Measurements from ENCODE around the gene GNG2.

Gene GNG2

DNA sequence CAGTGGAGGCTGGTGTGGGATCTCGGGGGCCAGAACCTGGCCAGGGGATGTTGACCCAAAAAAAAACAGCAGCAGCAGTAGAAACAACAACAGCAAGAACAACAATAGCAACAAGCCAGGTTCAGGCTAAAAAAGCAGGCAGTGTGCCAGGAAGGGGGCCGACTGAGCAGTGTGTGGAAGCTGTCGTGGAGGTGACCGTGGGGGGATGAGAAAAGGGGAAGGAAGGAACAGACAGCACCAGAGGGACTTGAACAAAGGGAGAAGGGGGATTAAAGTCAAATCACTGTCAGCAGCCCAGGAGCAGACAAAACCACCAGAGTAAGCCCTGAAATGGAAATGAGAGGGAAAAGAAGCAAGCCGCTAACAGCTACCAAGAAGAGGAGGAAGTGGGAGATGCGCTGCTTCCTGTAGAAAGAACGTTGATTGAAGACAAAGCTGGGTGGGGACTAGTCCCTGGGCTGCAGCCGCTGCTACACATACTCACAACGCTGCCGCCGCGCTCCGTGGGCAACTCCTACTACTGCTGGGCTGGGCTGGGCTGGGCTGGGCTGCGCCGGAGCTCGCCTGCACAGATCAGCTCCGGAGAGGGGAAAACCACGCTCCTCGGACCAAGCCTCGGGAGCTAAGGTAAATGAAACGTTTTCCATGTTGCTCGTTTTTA is at the start of gene GNG2:
GNG2 (plus strand) TSS at position 449 of the 661 bp plus-strand sequence. CDS start 90,067 bp downstream, outside the sequence.
- peak; percentile 19 for DNase-seq

DNA sequence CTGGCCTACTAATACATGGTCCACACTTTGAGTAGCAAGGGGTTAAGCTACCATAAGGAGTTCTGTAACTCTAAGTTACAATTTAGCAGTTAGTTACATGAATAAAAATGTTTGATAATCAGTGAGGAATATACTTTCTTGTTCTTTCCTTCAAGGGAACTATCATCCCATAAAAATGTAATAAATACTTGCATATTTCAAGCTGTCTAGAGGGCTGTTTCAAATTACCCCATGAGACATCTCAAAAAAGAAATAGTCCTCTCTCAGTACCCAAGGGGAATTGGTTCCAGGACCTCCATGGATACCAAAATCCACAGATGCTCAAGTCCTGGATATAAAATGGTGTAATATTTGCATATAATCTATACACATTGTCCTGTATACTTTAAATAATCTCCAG is 48.7 kb upstream of the GNG2 start:
- no peak for DNase-seq

DNA sequence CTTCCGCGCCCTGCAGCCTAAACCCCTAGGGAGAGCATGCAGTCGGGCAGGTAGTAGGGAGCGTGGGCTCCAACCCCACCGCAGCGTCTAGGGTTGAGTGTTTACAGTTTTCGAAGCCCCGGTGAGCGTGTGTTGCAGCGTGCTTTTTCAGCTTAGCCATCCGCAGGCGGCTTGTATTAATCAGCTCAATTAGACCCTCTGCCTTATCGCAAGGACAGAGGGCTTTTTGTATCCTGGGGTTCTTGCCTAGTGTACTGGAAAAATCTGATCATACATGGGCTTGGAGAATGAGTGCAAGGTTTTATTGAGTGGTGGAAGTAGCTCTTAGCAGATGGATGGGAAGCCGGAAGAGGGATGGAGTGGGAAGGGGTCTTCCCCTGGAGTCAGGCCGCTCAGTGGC is 44.4 kb upstream of the GNG2 start:
- DNase-seq = no peak

DNA sequence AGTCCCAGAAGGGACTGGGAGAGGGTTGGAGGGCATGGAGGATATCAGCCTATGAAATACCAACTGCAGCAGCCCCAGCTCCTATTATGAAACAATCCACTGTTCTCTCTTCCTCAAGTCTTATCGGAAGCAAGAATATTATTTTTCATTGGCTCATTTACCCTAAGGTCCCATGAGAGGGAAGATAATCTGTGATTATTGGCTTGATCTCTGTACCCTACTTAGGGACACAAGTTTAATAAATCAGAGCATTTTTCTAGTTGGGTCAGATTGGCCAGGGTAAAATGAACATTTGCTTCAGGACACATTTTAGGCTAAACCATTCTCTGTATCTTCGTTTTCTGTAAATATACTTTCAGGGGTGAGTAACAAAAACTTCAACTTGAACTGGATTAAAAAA is 43.1 kb upstream of the GNG2 start:
- no peak for DNase-seq

DNA sequence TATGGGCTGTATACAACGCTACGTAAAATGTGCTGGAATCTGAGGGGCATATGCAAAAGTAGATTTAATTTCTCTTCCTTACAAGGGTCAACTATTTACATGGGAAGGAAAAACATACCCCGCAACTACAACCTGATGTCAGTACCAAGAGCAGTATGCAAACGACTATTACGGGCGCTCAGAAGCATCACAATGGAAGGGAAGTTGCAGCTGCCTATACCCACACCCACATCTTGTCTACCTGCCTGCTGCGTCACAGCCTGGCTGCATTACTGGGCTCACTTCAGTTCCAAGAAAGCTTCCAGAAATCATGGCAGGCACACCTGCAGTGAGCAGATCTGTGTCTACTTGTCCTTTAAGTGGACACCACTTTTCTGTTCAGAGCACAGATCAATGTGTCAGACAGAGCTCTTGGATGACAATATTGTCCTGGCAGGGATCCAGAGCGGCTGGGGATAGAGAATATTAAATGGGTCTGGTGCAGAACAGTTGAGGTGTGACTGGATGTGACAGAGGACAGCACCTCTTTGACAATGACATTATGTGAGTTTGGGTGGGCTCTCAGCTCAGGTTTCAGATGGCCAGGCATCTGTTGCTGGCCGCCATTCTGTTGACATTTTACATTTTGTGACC is 41.5 kb upstream of the GNG2 start:
- peak; percentile 24 for DNase-seq

DNA sequence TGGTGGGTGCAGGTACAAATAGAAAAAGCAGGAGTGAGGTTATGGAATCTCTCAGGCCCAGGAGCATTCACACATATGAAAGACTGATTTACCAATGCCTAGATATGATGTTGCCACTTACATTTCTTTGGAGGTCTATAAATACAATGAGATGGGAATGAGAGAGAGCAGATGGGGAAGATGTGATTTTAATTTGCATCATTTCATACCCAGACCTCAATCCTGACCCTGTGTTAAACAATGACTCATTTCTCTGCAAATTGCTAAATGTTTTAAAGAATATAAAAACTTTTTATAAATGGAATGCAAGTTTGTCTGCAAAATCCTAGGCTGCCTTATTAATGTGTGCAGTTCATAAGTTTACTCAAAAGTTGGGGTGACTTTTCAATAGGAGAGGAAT is 38.6 kb upstream of the GNG2 start:
- DNase-seq = no peak

DNA sequence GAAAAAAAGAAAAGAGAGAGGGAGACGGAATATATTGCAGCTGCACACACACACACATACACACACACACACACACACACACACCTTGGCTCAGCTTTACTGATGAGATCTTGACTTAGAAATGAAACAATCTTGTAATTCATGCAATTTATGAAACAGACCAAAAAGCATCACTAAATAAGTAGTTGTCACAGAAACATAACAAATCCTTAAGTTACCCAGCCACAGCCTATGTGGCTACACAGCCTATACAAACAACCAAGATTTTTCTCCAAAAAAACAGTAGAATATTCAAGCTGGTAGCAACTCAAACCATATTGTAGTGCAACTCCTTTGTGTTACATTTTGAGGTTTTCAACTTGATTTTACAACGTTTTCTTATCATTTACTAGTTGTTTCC is 37.9 kb upstream of the GNG2 start:
- DNase-seq = no peak

DNA sequence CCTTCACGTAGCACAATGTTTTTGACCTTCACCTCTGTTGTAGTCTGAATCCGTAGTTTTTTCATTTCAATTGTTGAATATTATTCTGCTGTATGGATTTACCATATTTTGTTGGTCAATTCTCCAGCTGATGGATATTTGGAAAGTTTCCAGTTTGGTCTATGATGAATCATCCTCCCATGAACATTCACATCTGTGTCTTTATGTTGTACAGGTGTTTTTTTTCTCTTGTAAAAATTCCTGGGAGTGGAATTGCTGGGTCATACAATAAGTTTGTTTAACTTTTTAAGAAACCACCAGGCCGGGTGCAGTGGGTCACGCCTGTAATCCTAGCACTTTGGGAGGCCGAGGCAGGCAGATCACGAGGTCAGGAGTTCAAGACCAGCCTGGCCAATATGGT is 36.7 kb upstream of the GNG2 start:
- no peak for DNase-seq

DNA sequence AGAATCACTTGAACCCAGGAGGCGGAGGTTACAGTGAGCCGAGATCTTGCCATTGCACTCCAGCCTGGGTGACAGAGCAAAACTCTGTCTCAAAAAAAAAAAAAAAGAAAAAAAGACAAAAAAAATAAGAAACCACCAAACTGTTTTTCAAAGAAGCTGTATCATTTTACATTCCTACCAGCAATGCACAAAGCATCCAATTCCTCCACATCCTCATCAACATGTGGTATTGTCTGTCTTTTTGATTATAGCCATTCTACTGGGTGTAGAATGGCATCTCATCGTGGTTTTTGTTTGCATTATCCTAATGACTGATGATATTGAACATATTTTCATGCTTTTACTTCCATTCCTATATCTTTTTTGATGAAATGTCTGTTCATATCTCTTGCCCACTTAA is 36.2 kb upstream of the GNG2 start:
- no peak for DNase-seq

DNA sequence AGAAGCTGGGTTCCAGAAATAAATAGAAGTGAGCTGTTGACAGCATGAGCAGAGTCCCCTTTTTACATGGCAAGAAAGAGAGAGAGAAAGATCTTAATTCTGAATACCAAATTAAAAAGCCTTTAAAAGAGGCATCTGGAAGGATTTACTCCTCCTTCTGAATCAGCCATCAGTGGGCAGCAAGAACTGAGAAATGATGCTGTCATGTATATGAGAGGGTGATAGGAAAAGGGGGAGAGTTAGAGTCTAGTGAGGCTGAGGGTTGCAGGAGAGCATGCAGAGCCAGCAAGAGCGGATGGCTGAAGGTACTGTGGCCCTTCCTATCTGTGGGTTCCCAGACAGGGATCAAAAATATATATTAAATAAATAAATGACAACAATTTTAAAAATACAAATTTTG is 34.5 kb upstream of the GNG2 start:
- DNase-seq = no peak

DNA sequence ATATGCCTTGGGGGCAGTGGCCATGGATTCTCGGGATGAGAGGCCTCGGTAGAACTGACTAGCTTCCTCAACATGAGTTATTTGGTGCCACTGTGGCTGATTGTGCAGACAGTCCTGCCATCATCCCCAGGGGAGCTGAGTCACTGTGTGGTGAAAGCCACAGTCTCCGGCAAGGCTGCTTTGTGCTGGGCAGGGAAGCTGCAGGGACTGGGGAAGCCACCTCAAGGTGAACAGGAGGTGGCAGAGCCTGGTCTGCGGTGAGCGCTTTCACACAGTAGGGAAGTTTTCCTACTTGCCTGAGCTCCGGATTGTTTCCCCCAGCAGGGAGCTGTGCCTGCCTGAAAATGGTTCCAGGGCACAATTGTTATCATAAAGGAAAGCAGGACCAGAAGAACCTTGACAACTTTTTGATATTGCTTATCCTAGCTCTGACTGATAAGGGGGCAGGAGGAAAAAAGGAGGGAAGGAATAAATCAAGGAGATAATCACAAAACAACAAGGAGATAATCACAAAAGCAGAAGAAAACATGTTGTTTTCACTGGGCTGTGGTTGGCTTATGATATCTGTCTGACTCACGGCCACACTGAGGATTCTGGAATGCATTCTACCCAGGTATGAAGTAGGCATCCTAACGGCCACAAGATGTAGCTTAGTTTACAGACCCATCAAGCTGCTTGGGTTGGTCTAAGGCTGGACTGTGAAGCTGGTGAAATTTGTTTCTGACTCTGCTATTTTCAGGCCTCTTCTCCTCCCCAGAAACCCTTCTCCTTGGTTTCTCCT is 32.2 kb upstream of the GNG2 start:
- no peak for DNase-seq

DNA sequence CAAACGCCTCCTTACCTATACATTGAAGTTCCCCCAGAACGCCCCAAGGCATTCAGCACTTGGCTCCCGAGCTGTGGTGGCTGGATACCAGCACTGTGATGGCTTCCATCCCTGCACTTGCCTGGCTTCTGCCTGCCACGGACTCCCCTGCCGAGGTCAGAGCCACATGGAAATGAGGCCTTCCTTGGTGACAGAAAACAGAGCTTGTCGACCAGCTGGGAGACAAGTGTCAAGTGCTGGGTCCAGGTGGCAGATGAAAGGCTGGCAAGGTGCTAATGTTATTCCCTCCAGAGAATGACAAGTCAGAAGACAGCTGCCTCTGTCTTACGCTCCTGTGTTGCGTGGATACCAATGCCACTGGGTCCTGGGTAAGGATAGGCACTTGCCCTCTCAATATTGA is 26.2 kb upstream of the GNG2 start:
- no peak for DNase-seq

DNA sequence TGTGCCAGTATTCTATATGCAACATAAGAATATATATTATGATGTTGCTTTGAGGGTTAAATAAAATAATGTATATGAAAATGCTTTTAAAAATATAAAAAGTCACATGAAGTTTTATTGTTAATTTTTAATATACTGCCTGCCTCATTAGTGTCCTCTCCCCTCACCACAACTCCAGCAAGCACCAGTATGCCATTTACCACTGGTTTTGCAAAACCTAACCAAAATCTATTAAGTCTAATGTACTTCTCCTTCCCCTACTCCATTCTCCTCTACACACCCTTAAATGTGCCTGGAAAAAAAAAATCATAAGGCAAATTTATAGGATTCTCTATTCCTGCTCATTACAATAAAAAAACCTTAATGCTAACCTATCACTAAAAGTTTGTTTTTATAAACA is 24.0 kb upstream of the GNG2 start:
- DNase-seq = no peak

DNA sequence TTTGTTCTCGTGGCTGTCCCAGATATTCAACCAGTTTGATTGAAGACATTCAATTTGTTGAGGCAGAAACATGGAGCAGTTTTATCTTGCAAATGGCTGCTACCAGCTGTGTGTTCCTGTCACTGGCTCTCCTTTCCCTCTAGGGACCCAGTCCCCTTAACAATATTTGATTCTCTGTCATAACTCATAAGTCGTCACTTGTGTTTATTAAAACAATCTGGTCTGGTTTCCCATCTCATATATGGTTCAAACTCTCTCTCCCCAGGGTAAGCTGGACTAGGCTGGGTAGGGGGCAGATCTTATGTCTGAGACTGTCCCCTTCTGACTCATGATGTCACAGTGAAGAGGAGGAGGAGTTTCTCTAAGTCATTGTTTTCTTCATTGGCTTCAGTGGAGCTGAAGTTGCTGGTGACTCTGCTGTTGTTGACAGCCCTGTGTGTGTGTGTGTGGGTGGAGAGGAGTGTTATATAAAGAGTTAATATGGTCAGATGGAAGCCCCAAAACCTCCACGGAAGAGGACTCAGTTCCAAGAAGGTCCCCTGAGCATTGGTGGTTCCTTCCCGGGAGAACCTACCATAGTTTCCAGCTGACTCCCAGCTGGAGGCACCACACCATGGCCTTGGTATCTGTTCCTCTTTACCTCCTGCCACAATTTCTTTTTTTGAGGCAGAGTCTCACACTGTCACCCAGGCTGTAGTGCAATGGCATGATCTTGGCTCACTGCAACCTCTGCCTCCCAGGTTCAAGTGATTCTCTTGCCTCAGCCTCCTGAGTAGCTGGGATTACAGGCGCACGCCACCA is 16.1 kb upstream of the GNG2 start:
- DNase-seq = no peak

DNA sequence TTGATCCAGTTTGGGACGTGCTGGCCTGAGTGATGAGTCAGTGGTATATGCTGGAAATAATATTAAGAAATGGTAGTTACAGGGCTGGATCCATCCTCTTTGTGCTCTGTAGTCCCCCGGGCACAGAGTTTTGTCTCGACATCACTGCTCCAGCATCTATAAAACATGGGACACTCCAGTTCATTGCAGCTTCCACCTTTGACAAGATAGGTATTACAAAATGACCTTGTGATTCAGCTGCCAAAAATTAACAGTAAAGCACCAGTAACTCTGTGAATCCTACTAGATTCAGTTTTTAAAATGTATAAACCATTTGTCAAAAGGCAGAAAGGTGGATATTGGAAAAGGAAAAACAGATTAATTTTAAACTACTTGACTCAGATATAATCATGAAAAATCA is 14.6 kb upstream of the GNG2 start:
- DNase-seq = no peak

DNA sequence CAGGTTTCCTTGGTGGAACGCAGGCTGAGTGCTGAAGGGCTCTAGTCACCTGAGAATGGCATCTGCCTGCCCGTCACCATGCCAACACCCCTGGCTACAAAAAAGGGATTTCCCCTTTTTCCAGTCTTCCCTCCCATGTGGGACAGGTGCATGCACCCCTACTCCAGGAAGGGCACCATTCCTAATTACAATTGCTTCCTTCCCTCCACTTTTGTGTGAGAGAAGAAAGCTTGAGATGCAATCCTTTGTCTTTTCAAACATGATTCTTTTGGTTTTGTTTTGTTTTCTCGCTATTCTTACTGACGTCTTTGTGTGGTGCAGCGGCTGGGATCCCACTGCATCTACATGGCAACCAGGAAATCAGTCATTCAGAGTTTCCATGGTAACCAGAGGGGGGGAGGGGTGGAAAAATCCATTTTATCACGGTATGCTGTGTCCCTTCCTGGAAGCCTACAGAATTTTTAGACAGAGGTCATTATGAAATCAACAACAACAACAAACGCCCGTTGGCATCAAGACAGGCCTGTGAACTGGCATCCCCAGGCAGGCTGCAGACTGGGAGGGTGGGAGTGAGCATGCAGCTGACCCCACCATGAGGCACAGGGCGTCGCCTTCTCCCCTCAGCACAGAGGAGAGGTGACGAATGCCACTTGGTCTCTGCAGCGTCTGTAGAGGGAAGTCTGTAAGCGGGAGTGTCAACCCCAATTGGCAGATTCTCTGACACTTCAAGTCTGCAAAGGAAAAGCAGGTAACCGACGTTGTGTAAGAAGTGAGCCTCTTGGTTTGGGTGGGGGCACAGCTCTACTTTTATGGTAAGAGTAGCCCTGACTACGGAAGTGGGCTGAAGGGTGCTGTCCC is 13.6 kb upstream of the GNG2 start:
- peak; percentile 50 for DNase-seq

DNA sequence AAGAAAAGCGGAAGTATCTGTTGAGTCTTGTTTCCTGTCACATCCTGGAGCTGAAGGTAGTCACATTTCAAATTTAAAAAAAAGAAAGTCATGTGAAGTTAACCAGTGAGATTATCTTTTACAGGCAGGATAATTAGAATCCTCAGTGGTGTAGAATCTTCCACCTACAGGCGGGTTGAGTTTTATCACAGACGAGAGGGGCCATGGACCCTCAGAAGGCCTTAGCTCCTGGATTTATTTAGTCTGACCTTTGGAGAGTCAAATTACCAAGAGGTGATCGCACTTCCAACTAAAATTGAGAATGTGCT is 13.0 kb upstream of the GNG2 start:
- DNase-seq = no peak

DNA sequence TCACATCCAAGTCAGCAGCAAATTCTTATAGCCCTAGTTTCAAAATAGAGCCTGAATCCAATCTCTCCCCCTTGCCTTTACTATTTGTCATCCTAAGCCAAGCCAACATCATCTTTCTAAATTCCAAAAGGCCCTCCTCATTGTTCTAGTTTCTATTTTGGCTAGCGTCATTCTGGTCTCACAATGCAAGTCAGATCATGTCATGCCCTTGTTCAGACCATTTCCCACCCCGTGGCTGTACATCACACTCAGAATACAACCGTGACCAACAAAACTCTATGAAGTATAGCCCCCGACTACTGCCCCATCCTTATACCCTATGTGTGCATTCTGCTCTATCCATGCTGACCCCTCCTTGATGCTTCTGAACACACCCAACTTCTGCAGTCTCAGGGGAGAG is 12.3 kb upstream of the GNG2 start:
- no peak for DNase-seq

DNA sequence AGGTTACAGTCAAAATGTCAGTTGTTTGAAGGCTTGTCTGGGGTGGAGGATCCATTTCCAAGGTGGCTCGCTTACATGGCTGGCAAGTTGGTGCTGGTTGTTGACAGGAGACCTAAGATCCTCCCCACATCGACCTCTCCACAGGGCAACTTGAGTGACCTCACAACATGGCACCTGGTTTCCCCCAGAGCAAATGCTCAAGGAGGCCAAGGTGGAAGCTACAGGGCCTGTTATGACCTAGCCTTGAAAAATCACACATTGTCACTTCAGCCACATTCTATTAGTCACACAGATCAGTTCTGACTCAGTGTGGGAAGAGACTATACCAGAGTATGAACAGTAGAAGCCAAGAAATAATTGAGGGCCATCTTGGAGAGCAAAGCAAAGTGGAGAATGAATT is 11.3 kb upstream of the GNG2 start:
- no peak for DNase-seq

DNA sequence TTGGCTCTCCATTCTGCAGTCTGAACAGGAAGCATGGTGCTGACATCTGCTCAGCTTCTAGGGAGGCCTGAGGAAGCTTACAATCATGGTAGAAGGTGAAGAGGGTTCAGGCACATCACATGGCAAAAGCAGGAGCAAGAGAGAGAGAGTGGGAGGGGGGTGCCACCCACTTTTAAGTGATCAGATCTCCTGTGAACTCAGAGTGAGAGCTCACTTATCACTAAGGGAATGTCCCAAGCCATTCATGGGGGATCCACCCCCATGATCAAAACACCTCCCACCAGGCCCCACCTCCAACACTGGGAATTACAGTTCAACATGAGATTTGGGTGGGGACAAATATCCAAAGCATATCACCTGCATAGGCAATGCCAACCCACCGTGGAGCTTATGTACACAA is 9.8 kb upstream of the GNG2 start:
- no peak for DNase-seq

DNA sequence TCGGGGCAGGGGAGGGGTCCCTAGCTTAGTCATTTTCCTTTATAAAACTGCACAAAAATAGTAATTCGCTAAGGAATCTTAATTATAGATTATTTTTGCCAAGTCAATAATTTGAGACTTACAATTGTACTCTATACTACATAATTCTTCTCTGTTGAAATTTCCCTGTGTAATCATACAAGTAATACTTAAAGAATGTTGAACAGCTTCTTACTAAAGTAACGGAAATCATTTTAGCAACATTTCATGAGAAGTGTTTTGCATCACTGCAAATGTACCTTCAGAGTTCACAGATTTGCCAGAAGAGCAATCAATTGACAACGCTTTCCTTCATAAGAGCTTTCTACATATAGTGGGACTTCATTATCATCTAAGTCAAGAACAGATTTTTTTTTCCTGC is 7.9 kb upstream of the GNG2 start:
- no peak for DNase-seq

DNA sequence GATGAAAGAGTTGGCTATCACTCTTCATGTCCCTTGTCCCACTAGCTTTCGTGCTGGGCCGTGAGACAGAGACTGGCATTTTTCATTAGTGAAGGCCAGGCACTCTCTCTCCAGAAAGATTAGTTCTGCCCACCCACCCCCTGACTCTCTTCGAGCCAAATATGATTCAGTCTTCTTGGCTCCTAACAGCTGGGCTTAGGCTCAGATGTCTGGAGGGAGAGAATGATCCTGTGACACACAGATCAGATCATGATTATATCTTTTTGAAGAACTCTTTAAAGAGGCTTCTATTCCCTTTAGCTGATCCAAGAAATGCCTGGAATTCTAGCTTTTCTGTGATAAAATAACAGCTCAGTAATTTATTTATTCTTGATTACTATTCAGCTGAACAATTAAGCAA is 5.2 kb upstream of the GNG2 start:
- no peak for DNase-seq

DNA sequence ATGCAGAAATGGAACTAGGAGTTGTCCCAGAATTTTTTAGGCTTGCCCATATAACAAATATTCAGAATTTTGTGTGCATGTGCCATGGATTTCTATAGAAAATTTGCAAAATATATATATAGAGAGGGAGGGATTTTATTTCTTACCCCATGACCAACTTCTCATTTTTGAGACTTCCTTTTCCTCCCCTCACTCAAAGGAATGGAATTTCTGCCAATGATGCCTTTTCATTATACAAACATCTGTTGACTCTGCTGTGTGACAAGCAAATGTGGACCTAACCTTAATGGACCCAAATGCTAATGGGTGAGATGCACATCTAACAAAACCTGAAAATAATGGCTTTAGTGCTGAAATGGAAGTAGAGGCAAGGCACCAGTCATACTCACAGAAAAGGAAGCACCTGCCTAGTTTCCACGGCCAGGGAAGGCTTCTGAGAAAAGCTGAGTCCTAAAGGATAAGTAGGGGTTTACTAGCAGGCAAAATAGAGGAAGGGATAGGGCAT is 3.6 kb upstream of the GNG2 start:
- no peak for DNase-seq

All from NCI-H2029 treated with DMSO at 0.1 percent for 48 hours (cell line).